HTERT RPE-1 (cell line): ENCODE data around the gene DIPK1A.

ENCODE experiments used
- in situ Hi-C: fragments of 300-500 bp; cut with MboI; formaldehyde crosslinking; loops from 4 replicates; pipeline ENCODE4 v1.14.3; 2020; ENCODE audit warnings: low sequenced_read_pairs

Gene DIPK1A

DNA sequence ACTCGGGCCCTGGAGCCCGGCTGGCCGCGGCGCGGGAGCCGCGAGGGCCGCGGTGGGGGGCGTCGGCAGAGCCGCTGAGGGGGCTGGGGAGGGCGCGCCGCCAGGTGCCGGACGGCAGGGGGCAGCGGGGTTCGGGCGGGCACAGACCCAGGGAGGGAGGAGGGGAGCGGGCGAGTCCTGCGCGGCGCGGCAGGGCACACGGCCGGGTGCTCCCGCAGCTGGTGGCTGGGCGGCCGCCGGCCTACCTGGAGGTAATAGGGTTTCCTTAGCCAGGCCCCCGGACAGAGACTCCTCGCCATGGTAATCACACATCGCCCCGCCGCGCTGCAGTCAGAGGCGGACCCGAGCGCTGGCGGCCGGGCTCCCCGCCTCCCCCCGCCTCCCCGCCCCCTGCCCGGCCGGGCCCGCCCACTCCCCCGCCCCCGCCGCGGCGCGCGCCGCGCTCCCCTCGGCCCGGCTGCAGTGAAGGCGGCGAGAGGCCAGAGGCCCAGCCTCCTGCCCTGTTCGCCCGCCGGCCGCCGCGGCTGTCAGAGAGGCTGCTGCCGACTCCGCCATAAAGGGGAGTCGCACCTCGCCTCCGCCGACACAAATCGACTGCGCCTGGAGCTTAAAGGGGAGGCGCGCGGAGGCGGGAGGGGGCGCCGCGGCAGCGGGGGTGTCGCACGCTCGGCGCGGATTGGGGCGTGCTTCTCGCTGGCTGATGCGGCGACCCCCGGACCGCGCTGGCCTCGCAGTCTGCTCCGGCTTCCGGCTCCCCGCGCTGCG lies at the start of gene DIPK1A:
Gene DIPK1A, minus strand, starts transcription at position 332 of the 765 bp plus-strand sequence. Its CDS starts 33 bp downstream, at position 299.
- in situ Hi-C loops = loop anchor here (25.0 kb wide), 1 partner anchor 99 kb away; no protein-coding TSS in a partner anchor

DNA sequence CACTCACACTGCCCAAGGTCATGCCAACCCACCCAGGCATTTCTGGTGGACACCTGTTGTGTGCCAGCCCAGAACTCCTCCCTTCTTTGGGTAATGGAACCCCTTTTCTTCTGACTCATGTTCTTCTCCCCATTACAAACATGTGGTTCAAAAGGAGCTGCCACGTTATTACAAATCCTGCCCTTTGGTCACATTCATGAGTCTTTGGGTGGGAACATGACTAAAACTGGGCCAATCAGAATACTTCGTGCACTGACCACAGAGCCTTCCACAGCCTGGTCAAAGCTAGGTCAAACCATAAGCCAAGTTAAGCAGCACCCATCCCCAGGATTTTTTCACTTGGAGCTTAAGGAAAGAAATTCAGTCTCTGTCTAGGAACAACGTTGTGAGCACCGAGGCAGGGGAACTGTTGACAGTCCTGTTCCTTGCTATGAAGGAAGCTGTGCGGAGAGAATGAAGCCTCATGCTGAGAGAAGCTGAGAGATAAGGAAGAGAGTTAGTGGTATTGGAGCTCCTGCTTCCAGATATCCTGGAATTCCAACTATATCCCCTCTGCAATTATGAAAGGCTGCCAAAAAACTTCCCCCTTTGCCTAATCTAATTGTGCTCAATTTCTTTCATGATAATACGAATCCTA lies 46.8 kb upstream of the DIPK1A start:
- in situ Hi-C loops = no loop called here

DNA sequence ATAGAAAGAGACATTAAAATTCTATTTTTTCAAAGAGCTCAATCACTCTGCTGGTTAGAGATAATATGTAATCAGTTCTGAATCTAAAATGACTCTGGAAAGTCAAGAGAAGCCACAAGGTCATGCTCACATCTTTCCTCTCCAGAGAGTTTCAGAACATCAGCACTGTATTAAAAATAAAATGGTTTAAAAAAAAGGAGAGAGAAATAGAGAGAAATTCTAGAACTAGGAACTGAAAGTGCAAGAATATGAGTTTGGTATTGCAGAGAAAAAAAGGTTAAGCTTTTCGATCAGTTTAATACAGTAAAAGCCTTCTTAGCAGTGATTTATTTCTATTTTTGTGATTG lies 44.0 kb upstream of the DIPK1A start:
- in situ Hi-C loops = no loop called here

DNA sequence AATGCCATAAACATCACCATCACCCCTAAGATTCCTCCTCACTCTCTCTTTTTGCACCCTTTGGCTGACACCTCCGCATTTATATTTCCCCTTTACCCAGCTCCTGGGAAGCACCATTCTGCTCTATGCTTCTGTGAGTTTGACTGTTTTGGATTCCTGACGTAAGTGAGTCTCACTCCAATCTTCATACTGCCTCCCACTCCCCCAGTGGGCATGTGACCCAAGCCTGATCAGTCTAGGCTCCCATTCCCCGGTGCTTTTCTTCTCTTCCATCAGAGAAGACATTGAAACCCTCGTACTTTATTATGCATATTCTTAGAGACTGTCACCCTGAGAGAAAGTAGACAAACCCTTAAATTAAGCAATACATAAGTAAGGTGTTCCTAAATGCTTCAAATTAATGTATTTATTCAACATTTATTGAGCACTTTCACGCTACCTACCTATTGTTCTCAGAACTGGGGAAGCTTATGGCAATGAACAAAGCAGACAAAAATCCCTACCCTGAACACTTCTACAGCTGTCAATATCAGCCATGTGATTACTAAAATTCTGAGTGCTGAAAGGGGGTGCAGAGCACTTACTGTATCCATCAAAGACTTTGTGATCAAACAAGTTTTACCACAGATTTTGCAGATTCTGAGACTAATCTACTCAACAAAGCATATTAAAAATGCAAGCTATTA lies 43.4 kb upstream of the DIPK1A start:
- in situ Hi-C loops = no loop called here

DNA sequence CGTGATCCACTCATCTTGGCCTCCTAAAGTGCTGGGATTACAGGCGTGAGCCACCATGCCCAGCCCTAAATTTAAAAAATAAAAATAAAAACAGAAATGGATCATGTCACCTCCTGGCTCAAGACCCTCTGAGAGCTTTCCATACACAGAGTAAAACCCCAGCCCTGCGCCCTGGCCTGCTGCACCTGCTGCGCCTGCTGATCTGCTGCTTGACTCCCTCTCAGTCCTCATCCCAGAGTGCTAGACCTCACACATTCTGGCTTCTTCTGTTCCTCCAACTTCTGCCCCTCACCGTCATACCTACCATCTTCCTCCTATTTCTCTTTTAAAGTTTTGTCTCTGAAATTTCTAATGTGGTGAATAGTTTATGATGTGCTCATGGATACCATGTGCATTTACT lies 42.7 kb upstream of the DIPK1A start:
- in situ Hi-C loops = no loop called here

DNA sequence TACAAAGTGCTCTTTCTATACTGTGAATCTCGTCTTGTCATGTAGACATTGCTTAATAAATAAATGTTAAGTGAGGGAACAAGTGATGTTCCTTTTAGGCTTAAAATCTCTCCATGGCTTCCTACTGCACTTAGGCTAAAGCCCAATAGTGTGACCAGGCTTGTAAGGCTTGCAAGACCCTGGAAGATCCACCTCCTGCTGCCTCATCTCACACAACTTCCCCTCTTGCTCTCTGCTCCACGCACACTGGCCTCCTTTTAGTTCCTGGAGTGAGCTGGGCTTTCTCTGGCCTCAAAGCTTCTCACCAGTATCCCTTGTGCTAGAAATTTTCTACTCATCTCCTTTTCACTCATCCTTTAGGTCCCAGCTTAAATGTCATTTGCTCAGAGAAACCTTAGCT lies 41.5 kb upstream of the DIPK1A start:
- in situ Hi-C loops = no loop called here

DNA sequence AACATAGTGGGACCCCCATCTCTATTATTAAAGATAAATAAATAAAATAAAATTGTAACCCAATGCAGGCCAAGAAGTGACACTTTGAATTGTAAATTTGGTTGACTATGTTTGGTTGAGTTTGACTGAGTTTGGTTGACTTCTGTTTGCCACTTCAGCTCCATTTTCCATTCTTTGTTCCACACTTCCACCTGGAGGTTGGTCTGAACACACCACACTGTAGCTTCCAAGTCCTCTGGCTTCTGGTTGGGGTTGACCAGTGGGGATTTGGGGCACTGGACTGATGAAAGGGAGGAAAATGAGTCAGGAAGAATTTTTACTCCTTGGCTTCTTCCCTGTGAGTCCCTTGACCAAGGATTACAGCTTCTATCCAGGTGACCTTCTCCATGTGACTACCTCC lies 40.6 kb upstream of the DIPK1A start:
- in situ Hi-C loops = no loop called here

DNA sequence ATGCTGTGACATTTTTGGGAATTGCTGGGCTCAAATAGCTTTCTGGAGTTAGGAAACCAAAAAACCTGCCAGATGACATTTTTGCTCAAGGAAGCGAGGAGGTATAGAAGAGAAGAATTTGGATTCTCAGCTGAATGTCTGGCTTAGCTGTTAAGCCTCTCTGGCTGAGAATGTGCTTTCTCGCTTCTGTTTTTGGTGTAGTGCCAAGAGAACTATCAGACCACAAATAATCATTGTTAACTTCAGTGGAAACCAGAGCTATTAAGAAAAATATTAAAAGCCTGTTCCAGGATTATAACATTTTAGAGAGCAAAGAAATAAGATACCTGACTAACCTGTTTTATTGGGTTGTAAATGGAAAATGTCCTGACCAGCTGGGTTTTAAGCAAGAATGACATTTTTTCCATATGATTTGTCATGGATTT lies 39.5 kb upstream of the DIPK1A start:
- in situ Hi-C loops = no loop called here

DNA sequence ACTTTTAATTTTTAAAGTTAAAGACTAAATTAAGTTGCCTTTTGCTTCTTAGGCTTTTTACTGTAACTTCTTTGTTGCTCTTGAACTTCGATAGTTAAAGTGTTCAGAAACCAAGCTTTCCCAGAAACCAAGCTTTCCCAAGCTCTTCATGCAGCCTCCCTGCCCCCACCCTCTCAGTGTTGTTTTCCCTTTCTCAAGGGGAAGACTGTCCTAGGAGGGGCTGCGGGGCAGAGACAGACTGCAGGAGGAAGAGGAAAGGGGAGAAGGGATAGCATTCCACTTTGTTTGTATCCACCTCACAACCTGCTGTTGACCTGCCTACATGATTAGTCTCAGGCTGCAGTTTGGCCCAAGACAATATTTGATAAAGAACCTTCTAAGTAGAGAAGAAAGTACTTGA lies 39.0 kb upstream of the DIPK1A start:
- in situ Hi-C loops = no loop called here

DNA sequence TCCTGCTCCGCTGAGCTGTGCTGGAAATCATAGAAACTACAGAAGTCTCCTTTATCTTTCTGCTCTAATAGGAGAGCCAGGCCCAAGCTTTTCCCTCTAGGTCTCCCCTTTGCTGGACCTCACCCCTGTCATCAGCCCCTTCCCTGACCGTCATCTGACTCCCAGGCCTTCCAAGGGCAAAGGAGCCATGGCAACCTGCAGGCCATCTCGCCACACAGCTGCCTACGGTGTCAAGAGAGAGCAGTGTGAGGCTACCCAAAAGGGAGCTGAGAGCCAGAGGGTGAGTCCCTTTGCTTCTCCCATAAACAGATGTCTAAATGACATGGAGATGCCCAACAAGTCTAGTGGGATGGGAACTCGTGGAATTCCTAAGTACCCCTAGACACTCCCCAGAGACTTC lies 37.6 kb upstream of the DIPK1A start:
- in situ Hi-C loops = no loop called here

DNA sequence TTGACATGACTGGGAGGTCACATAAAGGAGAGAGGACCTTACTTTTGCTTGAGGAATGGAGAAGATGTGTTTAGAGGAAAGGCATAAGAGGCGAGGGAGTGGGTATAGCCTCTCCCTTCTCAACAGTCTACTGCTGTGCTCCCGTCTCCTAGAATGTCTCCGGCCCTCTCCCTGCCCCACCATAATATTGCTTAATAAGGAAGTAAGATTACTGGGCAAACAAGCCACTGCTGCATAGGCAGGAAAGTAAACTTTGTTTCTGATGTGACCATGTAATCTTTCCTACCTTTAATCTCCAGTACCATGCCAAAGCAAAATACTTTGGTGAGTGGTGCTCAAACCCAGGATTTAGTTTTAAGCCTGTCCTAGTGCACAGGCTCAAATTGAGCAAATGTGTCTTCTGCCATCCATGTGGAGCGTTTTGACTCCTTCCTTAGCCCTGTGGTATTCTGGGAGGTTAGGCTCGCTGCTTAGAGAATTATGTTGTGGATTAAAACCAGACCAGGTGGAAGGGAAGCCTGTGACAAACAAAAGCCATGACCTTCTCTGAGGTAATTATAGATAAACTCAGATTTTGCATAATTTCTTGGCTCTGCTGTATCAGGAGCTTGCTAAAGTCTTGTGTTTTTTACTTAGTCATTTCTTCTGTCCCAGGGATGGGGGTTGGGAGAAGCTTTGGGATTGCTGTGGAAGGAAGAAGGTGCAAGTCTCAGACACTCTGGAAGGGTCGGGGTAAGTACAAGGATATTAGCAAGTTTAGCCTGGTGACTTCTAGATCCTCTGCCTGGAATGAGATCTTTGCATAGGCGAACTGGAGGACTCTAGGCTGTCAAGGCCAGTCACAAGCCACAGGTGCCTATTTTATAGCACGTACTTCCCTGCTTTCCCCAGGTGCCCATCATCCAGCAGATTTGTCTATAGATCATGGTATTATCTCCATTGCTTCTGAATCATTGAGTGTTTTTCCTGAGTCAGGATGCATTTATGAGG lies 34.5 kb upstream of the DIPK1A start:
- in situ Hi-C loops = no loop called here

DNA sequence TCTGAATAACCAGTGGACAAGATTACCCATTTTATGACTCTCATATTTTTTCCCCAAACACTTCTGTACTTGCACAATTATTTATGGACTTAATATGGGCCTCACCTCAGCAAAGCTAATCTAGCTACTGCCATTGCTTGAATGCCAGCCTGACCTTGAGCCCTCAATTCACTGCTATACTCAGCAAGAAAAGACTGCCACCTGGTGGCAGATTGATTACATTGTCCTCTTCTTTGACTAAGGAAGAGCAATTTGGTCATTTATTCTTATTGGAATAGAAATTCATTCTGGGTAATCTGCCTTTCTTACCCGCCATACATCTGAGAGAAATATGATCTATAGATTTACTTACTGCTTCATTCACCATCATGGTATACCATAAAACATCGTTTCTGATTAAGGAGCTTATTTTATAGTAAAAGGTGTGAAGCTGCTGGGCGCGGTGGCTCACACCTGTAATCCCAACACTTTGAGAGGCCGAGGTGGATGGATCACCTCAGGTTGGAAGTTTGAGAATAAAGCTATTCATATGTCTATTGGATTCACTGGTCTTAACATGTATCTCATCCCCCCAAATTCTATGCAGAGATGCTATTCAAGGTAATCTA lies 32.9 kb upstream of the DIPK1A start:
- in situ Hi-C loops = no loop called here

DNA sequence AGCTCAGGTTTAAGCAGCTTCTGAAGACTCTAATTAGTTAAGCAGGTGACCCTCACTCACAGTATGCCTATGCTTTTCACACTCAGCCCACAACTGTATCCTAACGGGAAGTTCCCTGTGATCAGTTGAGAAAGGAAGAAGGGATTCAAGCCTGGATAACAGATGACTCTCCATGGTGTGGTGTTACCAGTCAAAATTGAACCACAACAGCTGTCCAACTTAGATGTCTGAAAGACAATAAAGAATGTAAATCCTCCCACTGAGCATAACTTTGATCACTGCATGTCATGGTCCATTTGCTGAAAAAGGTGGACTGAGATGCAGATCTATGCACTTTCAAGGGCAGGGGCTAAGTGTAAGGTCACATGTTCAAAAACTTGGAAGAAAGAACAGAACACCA lies 32.3 kb upstream of the DIPK1A start:
- in situ Hi-C loops = no loop called here

DNA sequence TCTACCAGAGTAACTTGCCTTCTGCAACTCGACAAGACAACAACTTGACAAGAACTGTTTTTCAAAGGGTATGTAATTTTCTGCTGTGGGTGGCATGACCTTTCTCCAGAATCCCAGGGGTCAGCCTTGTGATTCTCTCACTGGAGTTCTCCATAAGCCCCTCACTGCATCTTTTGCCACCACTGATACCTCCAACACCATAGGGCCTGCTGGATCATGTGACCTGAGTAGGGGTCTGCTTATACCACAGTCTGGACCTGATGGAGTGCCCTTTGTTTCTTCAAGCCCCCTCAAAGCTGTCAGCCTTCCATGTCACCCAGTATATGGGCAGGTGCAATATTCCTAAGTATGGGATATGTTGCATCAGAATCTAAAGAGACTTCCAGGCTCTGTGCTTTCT lies 31.6 kb upstream of the DIPK1A start:
- in situ Hi-C loops = no loop called here

DNA sequence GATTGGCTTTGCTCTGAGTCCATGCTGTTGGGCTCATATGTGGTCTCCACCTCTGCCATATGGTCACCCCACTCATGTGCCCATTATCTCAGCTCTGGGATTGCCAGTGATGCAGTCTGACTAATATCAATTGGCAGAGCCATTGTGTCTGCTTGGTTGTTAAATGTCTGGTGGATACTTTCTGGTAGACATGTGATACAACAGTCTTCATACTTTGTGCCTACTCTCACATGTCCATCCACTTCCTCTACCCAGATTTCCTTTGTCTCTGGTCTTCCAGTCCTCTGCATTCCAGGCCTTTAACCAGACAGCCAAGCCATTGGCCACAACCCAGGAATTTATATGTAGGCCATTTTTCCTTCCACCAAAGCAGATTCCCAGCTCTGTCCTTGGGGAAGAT lies 30.8 kb upstream of the DIPK1A start:
- in situ Hi-C loops = no loop called here

DNA sequence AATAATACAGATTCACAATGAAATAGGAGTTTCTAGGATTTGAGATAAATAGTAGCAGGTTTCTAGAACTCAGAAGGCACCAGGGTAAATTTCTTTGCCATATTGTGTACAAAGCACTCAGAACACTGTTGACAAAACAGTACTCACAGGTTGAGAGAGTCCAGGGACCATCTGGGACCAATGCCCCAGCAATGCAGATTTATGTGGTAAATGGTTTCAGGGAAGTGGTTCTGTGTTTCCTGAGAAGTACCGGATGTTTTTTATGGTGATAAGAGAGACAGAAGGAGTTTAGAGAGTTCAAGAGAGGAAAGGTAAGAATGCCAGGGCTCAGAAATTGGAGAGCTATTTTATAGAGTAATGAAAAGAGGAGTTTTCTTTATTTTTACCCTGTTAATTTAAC lies 29.6 kb upstream of the DIPK1A start:
- in situ Hi-C loops = no loop called here

DNA sequence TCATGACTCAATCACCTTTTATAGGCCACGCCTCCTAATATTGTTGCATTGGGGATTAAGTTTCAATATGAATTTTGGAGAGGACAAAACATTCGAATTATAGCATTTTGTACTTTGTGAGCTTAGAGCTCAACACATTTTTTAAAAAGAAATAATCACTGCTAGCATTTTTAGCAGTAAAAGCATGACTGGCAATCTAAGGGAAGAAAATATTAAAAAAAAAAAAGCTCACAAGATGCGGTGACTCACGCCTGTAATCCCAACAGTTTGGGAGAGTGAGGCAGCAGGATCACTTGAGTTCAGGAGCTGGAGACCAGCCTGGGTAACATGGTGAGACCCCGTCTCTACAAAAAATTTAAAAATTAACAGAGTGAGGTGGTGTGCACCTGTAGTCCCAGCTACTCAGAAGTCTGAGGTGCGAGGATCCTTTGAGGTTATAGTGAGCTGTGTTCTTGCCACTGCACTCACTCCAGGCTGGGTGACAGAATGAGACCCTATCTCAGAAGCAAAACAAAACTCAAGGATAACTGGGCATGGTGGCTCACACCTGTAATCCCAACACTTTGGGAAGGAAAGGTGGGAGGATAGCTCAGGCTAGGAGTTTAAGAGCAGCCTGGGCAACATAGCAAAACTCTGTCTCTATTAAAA lies 28.8 kb upstream of the DIPK1A start:
- in situ Hi-C loops = no loop called here

DNA sequence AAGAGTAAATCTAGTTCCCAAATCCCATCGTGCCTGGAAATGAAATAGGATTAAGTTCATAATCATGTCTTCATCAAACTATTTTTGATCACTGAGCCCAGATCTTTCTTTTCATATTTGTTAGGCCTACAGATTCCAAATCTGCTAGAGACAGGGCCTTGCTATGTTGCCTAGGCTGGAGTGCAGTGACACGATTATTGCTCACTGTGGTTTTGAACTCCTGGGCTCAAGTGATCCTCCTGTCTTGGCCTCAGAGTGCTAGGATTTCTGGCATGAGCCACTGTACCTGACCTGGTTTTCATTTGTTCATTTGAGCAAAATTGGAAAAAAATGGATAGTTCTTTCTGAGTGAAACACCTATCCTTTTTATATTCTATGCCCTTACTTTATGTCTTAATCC lies 28.0 kb upstream of the DIPK1A start:
- in situ Hi-C loops = no loop called here

DNA sequence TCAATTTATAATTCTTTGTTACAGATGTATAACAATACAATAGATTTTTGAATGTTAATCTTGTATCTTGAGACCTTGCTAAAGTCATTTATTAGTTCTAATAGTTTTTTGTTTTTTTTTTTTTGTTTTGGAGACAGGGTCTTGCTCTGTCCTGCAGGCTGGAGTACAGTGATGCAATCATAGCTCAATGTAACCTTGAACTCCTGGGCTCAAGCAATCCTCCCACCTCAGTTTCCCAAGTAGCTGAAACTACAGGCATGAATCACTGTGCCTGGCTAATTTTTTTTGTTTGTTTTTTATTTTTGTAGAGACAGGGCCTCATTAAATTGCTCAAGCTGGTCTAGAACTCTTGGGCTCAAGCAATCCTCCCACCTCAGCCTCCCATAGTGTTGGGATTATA lies 26.2 kb upstream of the DIPK1A start:
- in situ Hi-C loops = no loop called here

DNA sequence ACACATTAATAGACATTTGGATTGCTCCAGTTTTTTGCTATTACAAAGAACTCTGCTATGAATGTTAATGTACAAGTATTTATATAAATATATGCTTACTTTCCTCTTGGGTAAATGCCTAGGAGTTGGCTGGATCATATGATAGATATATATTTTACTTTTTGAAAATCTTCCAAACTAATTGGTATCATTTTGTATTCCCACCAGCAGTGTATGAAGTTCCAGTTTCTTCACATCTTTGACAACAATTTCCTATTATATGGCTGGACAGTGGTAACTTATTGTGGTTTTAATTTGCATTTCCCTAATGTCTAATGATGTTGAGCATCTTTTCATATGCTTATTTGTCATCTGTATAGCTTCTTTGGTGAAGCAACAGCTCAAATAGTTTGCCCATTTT lies 23.8 kb upstream of the DIPK1A start:
- in situ Hi-C loops = no loop called here
